SIG-M5 (cell line): Measurements from ENCODE around the gene ABCF3.

Source experiments
- DNase-seq: peaks from one replicate; lab custom pipeline; 2025; lab: John Stamatoyannopoulos, UW

ABCF3 gene

GRCh38 chr3:184230603-184231528 is 44.9 kb downstream of the ABCF3 start:
- DNase-seq, result no peak

GRCh38 chr3:184231671-184232070 is 45.7 kb downstream of the ABCF3 start:
- DNase-seq, result no peak

GRCh38 chr3:184233127-184233843 is 47.3 kb downstream of the ABCF3 start:
- no peak for DNase-seq

DNA sequence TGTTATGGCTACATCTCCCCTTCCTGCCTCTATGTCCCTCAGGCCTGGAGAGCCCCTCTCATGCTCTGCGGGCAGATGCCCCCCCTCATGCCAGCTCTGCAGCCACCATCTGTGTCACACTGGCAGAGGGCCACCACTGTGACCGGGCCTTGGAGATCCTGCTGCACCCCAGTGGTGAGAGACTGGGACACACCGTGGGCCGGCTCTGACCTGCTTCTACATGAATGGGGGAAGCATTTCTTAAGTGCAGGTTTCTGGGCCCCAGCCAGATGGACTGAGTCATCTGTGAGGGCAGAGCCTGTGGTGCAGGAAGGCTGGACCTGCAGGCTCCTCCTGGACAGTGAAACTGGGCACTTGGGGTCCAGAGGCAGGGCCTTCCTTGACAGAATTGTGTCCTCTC is 48.2 kb downstream of the ABCF3 start:
- no peak for DNase-seq

DNA sequence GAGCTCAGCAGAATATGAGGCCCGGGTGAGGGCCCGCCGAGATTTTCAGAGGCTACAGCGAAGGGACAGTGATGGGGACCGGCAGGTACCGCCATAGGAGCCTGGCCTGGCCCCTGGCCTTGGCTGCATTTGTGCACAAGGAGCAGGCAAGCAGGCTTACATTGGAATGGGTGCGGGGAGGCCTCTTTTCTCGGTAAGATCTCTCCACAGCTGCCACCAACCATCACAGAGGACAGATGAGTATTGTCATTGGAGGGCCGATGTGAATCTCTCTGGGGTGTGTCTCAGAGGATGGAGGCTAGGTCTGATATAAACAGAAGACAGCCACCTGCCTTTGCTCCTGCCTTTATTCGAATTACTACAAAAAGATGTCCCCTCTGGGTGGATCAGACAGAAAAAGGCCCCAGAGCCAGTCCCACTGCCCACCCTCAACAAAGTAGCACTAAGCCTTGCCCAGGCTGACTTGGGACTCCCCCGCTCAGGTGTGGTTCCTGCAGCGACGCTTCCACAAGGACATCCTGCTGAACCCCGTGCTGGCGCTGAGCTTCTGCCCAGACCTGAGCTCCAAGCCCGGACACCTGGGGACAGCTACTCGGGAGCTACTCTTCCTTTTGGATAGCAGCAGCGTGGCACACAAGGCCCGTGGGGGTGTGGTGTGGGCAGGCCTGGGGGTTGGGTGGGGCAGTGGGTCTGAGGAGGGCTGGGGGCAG is 48.8 kb downstream of the ABCF3 start:
- no peak for DNase-seq

DNA sequence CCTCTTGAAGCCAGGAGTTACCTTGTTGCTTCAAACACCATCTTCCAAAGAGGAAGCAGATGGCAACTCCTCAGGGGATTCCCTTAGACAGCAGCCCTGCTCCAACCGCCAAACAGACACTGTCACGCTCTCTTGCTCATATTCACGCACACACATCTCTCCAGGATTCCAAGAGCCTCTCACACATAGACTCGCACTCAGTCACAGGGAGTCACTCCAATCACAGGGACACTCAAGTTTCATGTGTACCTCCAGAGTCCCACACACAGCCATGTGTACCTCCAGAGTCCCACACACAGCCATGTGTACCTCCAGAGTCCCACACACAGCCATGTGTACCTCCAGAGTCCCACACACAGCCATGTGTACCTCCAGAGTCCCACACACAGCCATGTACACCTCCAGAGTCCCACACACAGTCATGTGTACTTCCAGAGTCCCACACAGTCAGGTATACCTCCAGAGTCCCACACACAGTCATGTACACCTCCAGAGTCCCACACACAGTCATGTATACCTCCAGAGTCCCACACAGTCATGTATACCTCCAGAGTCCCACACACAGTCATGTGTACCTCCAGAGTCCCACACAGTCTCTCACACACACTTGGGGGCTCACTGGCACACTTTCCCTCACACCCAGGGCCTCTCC is 49.5 kb downstream of the ABCF3 start:
- DNase-seq, result no peak

DNA sequence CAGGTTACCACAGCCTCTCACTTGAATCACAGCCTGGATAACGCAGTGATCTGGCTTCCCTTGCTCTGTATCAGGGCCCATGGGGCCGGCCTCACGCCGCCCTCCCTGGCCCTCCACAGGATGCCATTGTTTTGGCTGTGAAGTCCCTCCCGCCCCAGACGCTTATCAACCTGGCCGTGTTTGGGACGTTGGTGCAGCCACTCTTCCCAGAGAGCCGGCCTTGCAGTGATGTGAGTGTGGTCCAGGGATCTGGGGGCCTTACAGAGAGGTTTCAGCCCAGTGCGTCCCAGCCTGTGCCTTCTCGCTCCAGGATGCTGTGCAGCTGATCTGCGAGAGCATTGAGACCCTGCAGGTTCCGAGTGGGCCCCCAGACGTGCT is 50.0 kb downstream of the ABCF3 start:
- no peak for DNase-seq

DNA sequence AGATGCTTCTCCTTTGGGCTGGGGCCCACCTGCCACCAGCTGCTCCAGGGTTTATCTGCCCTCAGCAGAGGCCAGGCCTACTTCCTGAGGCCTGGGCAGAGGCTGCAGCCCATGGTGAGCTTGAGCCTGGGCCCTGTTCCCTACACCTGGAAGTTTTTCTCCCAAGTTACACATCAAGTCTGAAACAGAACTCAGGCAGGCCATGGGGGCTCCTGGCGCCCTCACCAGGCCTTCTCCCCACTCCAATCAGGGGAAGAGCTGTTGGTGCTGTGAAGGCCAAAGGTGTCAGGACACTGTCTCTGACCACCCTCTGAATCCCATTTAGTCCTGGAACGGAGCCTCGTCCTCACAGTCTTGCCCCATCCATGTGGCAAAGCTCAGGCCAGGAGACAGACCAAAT is 50.6 kb downstream of the ABCF3 start:
- DNase-seq, result no peak

DNA sequence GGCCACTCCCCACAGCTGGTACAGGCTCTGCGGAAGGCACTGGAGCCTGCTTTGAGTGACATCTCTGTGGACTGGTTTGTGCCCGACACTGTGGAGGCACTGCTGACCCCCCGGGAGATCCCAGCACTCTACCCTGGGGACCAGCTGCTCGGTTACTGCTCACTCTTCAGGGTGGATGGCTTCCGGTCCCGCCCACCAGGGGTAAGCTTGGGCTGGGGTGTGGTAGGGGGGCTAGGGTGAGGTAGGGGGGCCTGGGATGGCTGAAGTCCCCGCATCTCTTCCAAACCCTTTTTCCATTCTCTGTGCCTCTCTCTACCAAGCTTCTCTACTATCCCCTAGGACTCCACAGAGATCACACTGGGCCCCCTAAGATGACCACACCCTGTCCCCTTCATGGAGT is 51.2 kb downstream of the ABCF3 start:
- no peak for DNase-seq

GRCh38 chr3:184237807-184238206 is 51.8 kb downstream of the ABCF3 start:
- DNase-seq, result no peak

DNA sequence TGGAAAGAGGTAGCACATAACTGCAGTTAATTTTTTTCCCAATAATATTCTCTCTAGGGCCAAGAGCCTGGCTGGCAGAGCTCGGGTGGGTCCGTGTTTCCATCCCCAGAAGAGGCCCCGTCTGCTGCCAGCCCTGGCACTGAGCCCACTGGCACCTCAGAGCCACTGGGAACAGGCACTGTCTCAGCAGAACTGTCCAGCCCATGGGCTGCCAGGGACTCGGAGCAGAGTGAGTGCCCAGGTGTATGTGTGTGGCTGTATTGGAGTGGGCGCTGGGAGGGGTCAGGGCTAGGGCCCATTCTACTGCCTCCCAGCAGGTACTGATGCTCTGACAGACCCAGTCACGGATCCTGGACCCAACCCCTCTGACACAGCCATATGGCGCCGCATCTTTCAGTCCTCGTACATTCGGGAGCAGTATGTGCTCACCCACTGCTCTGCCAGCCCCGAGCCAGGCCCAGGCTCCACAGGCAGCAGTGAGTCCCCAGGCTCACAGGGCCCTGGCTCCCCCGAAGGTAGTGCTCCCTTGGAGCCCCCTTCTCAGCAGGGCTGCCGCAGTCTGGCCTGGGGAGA is 52.3 kb downstream of the ABCF3 start:
- DNase-seq, result no peak

GRCh38 chr3:184239221-184239620 is 53.2 kb downstream of the ABCF3 start:
- no peak for DNase-seq

DNA sequence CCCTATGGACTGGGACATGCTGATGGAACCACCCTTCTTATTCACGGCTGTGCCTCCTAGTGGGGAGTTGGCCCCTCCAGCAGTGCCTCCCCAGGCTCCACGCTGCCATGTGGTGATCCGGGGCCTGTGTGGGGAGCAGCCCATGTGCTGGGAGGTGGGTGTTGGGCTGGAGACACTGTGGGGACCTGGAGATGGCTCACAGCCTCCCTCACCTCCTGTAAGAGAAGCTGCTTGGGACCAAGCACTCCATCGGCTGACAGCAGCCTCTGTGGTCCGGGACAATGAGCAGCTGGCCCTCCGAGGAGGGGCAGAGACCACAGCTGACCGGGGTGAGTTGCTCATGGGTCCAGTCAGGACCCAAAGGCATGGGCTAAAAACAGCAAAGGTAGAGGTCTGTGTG is 53.7 kb downstream of the ABCF3 start:
- DNase-seq, result no peak

DNA sequence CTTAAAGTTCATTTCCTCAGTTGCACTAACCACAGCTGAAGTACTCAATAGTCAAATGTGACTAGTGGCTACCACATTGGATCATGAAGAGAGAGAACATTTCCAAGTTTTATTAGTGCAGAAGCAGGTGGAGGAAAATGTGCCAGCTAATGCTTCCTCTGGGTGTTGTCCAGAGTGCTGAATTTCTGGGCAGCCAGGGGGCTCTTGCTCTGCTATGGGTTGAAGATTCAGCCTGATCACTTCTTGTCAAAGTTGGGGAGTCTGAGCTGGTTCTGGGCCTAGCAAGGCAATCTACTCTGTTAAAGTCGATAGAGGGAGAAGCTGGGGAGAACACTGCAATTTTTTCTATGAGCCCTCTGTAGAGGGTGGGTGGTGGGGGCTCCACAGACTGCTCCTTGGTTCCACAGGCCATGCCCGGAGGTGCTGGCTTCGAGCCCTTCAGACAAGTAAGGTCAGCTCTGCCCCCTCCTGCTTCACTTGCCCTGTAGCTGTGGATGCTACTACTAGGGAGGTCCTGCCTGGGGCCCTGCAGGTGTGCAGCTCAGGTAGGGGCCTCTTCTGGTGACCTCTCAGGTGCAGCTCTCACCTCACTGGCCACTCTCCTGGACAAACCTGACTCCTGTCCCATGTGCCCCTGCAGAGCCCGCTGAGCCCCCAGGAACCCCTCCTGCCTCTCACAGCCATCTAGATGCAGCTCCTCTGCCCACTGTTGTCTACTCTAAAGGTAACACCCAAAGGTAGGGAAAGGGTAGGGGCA is 54.6 kb downstream of the ABCF3 start:
- no peak for DNase-seq

DNA sequence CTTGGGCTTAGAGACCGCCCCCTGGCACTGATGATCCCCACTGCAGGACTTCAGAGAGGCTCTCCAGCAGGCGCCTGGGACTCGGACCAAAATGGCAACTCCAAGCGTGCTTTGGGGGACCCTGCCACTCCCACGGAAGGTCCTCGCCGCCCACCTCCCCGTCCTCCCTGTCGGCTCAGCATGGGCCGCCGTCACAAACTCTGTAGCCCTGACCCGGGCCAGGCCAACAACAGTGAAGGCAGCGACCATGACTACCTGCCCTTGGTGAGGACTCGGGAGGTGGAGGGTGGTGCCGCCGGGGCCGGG is 55.1 kb downstream of the ABCF3 start:
- no peak for DNase-seq

GRCh38 chr3:184241447-184242296 is 55.7 kb downstream of the ABCF3 start:
- DNase-seq, result no peak

- DNase-seq, result no peak
Measured at GRCh38 chr3:184242297-184242685, 56.3 kb downstream of the ABCF3 start.
